ENCODE results near the gene AKAP6. TPM values are rescaled to one million over a fixed set of nuclear protein-coding genes. Genes with fewer than 3 reads are reported as not detected.

The AKAP6 gene
- total RNA-seq, 2 experiments from 2014 or later: 2.0 to 2.4 TPM

GRCh38 chr14:32645551-32645950 is 316.5 kb downstream of the AKAP6 start:
- Mint-ChIP-seq H3K27ac (no peak overlapping the region), H3K9me3 (no peaks in the 10 kb centered on the region), H3K27me3 (ENCODE audit: low read depth) (no peaks in the 10 kb centered on the region), H3K4me3 (no peak overlapping the region), H3K36me3 (ENCODE audit: low read depth) (no peaks in the 10 kb centered on the region), H3K4me1 (ENCODE audit: low read depth) (no peaks in the 10 kb centered on the region)
- intact Hi-C loops (cut with micrococcal nuclease): no loop called here
- CTCF ChIA-PET: no interaction called here
- DNase-seq: no peak

- intact Hi-C loops (cut with micrococcal nuclease): no loop called here
- no peak overlapping the region for H3K4me3 Mint-ChIP-seq
- no peak overlapping the region for H3K27ac Mint-ChIP-seq
- no peak for DNase-seq
- no peaks in the 10 kb centered on the region for H3K36me3 Mint-ChIP-seq (ENCODE audit: low read depth)
- CTCF ChIA-PET: no interaction called here
- no peaks in the 10 kb centered on the region for H3K4me1 Mint-ChIP-seq (ENCODE audit: low read depth)
- H3K27me3 Mint-ChIP-seq (ENCODE audit: low read depth): no peaks in the 10 kb centered on the region
- no peaks in the 10 kb centered on the region for H3K9me3 Mint-ChIP-seq
These were observed 319.3 kb downstream of the AKAP6 start for GRCh38 chr14:32648434-32648833.

GRCh38 chr14:32650030-32650429 is 320.9 kb downstream of the AKAP6 start:
- CTCF ChIA-PET: interaction anchor here (0.6 to 0.9 kb wide), 2 partner anchors 37 to 1169 kb away, joined by 3 read pairs; no protein-coding TSS in a partner anchor
- no peaks in the 10 kb centered on the region for H3K27me3 Mint-ChIP-seq (ENCODE audit: low read depth)
- DNase-seq: no peak
- H3K4me1 Mint-ChIP-seq (ENCODE audit: low read depth): no peaks in the 10 kb centered on the region
- no peaks in the 10 kb centered on the region for H3K9me3 Mint-ChIP-seq
- H3K36me3 Mint-ChIP-seq (ENCODE audit: low read depth): no peaks in the 10 kb centered on the region
- intact Hi-C loops (cut with micrococcal nuclease): no loop called here
- no peak overlapping the region for H3K27ac Mint-ChIP-seq
- H3K4me3 Mint-ChIP-seq: no peak overlapping the region

- H3K27ac Mint-ChIP-seq: no peak overlapping the region
- intact Hi-C loops (cut with micrococcal nuclease): no loop called here
- no peak for DNase-seq
- no peaks in the 10 kb centered on the region for H3K27me3 Mint-ChIP-seq (ENCODE audit: low read depth)
- H3K4me1 Mint-ChIP-seq (ENCODE audit: low read depth): no peaks in the 10 kb centered on the region
- no peaks in the 10 kb centered on the region for H3K9me3 Mint-ChIP-seq
- no peak overlapping the region for H3K4me3 Mint-ChIP-seq
- CTCF ChIA-PET: no interaction called here
- no peaks in the 10 kb centered on the region for H3K36me3 Mint-ChIP-seq (ENCODE audit: low read depth)
These were observed 321.6 kb downstream of the AKAP6 start for GRCh38 chr14:32650665-32651064.

- Mint-ChIP-seq H3K4me1 (ENCODE audit: low read depth) (no peaks in the 10 kb centered on the region), H3K36me3 (ENCODE audit: low read depth) (no peaks in the 10 kb centered on the region), H3K9me3 (no peaks in the 10 kb centered on the region), H3K27ac (no peak overlapping the region), H3K4me3 (no peak overlapping the region), H3K27me3 (ENCODE audit: low read depth) (no peaks in the 10 kb centered on the region)
- intact Hi-C loops (cut with micrococcal nuclease): no loop called here
- no peak for DNase-seq
- CTCF ChIA-PET: no interaction called here
These were observed 325.0 kb downstream of the AKAP6 start for GRCh38 chr14:32654106-32654505.

- H3K27ac Mint-ChIP-seq: no peak overlapping the region
- no peaks in the 10 kb centered on the region for H3K36me3 Mint-ChIP-seq (ENCODE audit: low read depth)
- no peaks in the 10 kb centered on the region for H3K9me3 Mint-ChIP-seq
- H3K4me1 Mint-ChIP-seq (ENCODE audit: low read depth): no peaks in the 10 kb centered on the region
- no peak overlapping the region for H3K4me3 Mint-ChIP-seq
- DNase-seq: no peak
- no peaks in the 10 kb centered on the region for H3K27me3 Mint-ChIP-seq (ENCODE audit: low read depth)
- intact Hi-C loops (cut with micrococcal nuclease): no loop called here
- CTCF ChIA-PET: no interaction called here
These were observed 327.5 kb downstream of the AKAP6 start for GRCh38 chr14:32656601-32657000.

GRCh38 chr14:32657081-32657480 is 328.0 kb downstream of the AKAP6 start:
- H3K9me3 Mint-ChIP-seq: no peaks in the 10 kb centered on the region

GRCh38 chr14:32661216-32661615 is 332.1 kb downstream of the AKAP6 start:
- Mint-ChIP-seq H3K27me3 (ENCODE audit: low read depth) (peaks cover 3% of the 10 kb centered on the region), H3K4me3 (no peak overlapping the region), H3K27ac (no peak overlapping the region), H3K4me1 (ENCODE audit: low read depth) (no peaks in the 10 kb centered on the region), H3K36me3 (ENCODE audit: low read depth) (no peaks in the 10 kb centered on the region), H3K9me3 (no peaks in the 10 kb centered on the region)
- intact Hi-C loops (cut with micrococcal nuclease): no loop called here
- CTCF ChIA-PET: no interaction called here
- no peak for DNase-seq

More at GRCh38 chr14:32657081-32657480, 328.0 kb downstream of the AKAP6 start:
- Mint-ChIP-seq H3K36me3 (ENCODE audit: low read depth) (no peaks in the 10 kb centered on the region), H3K27ac (no peak overlapping the region), H3K4me3 (no peak overlapping the region), H3K27me3 (ENCODE audit: low read depth) (no peaks in the 10 kb centered on the region), H3K4me1 (ENCODE audit: low read depth) (no peaks in the 10 kb centered on the region)
- DNase-seq: peak; percentile 7
- CTCF ChIA-PET: no interaction called here
- intact Hi-C loops (cut with micrococcal nuclease): no loop called here

- H3K4me1 Mint-ChIP-seq (ENCODE audit: low read depth): no peaks in the 10 kb centered on the region
- H3K4me3 Mint-ChIP-seq: no peak overlapping the region
- DNase-seq: no peak
- peaks cover 3% of the 10 kb centered on the region for H3K27me3 Mint-ChIP-seq (ENCODE audit: low read depth)
- intact Hi-C loops (cut with micrococcal nuclease): no loop called here
- no peaks in the 10 kb centered on the region for H3K36me3 Mint-ChIP-seq (ENCODE audit: low read depth)
- H3K9me3 Mint-ChIP-seq: no peaks in the 10 kb centered on the region
- no peak overlapping the region for H3K27ac Mint-ChIP-seq
- CTCF ChIA-PET: no interaction called here
These were observed 333.1 kb downstream of the AKAP6 start for GRCh38 chr14:32662211-32662610.

GRCh38 chr14:32666308-32666707 is 337.2 kb downstream of the AKAP6 start:
- no peaks in the 10 kb centered on the region for H3K9me3 Mint-ChIP-seq
- CTCF ChIA-PET: no interaction called here
- no peak for DNase-seq

GRCh38 chr14:32667287-32667686 is 338.2 kb downstream of the AKAP6 start:
- no peak for DNase-seq
- Mint-ChIP-seq H3K36me3 (ENCODE audit: low read depth) (no peaks in the 10 kb centered on the region), H3K27ac (no peak overlapping the region), H3K27me3 (ENCODE audit: low read depth) (peaks cover 3% of the 10 kb centered on the region), H3K4me1 (ENCODE audit: low read depth) (no peaks in the 10 kb centered on the region), H3K9me3 (peaks cover 2% of the 10 kb centered on the region), H3K4me3 (no peak overlapping the region)
- CTCF ChIA-PET: no interaction called here
- intact Hi-C loops (cut with micrococcal nuclease): no loop called here

More at GRCh38 chr14:32666308-32666707, 337.2 kb downstream of the AKAP6 start:
- Mint-ChIP-seq H3K36me3 (ENCODE audit: low read depth) (no peaks in the 10 kb centered on the region), H3K27me3 (ENCODE audit: low read depth) (peaks cover 3% of the 10 kb centered on the region), H3K4me1 (ENCODE audit: low read depth) (no peaks in the 10 kb centered on the region), H3K4me3 (no peak overlapping the region), H3K27ac (no peak overlapping the region)
- intact Hi-C loops (cut with micrococcal nuclease): no loop called here

- Mint-ChIP-seq H3K36me3 (ENCODE audit: low read depth) (no peaks in the 10 kb centered on the region), H3K9me3 (peaks cover 2% of the 10 kb centered on the region), H3K4me1 (ENCODE audit: low read depth) (no peaks in the 10 kb centered on the region), H3K4me3 (no peak overlapping the region), H3K27ac (no peak overlapping the region), H3K27me3 (ENCODE audit: low read depth) (peaks cover 3% of the 10 kb centered on the region)
- intact Hi-C loops (cut with micrococcal nuclease): no loop called here
- no peak for DNase-seq
- CTCF ChIA-PET: no interaction called here
These were observed 338.7 kb downstream of the AKAP6 start for GRCh38 chr14:32667791-32668190.

- intact Hi-C loops (cut with micrococcal nuclease): no loop called here
- Mint-ChIP-seq H3K9me3 (peaks cover 2% of the 10 kb centered on the region), H3K4me1 (ENCODE audit: low read depth) (no peaks in the 10 kb centered on the region), H3K36me3 (ENCODE audit: low read depth) (no peaks in the 10 kb centered on the region), H3K4me3 (no peak overlapping the region), H3K27me3 (ENCODE audit: low read depth) (no peaks in the 10 kb centered on the region), H3K27ac (no peak overlapping the region)
- CTCF ChIA-PET: no interaction called here
- DNase-seq: no peak
These were observed 340.3 kb downstream of the AKAP6 start for GRCh38 chr14:32669391-32669790.

- no peak for DNase-seq
- Mint-ChIP-seq H3K27me3 (ENCODE audit: low read depth) (no peaks in the 10 kb centered on the region), H3K36me3 (ENCODE audit: low read depth) (no peaks in the 10 kb centered on the region), H3K4me3 (no peak overlapping the region), H3K4me1 (ENCODE audit: low read depth) (no peaks in the 10 kb centered on the region), H3K27ac (no peak overlapping the region), H3K9me3 (peaks cover 2% of the 10 kb centered on the region)
- intact Hi-C loops (cut with micrococcal nuclease): no loop called here
- CTCF ChIA-PET: no interaction called here
These were observed 346.3 kb downstream of the AKAP6 start for GRCh38 chr14:32675433-32675832.
